H1 (cell line): ENCODE results near the gene COL25A1. TPM values are rescaled to one million over a fixed set of nuclear protein-coding genes. Genes with fewer than 3 reads are reported as not detected.

Experiments
- CTCF ChIA-PET: fragments of 300-600 bp; sonication (Branson Sonifier 250); formaldehyde crosslinking; loops from one replicate; lab custom pipeline; 2021; ENCODE audit not compliant: partially characterized antibody; lab: Charles Lee
- POLR2A ChIA-PET: fragments of 300-600 bp; sonication (Branson Sonifier 250); formaldehyde crosslinking; loops from one replicate; lab custom pipeline; 2021; ENCODE audit warnings: inconsistent platforms; ENCODE audit not compliant: partially characterized antibody; lab: Charles Lee
- DNase-seq, 2 experiments: peaks; one replicate each; pipeline versions ENCODE4 v3.0.0 to v3.0.0-alpha.2; 2010 to 2022; ENCODE audit warnings: low spot score in 2 of 2, low read depth in 1 of 2, mixed read lengths in 1 of 2
- FAIRE-seq: peaks from 2 replicates; lab custom pipeline; 2011; peaks lifted over from hg19 to GRCh38; lab: Jason Lieb, UNC
- H2AFZ ChIP-seq: 2 replicates; pipeline ENCODE4 v1.8.1; 2012; ENCODE audit warnings: low read length, inconsistent platforms
- H2AK5ac ChIP-seq: 2 replicates; pipeline ENCODE4 v1.6.1; 2013; ENCODE audit warnings: low read depth, low read length
- H2BK120ac ChIP-seq: replicated peaks from 2 replicates; pipeline ENCODE3; 2013; ENCODE audit warnings: low read depth, low read length, inconsistent platforms
- H2BK12ac ChIP-seq: 2 replicates; pipeline ENCODE4 v1.6.1; 2013; ENCODE audit warnings: low read depth, low read length
- H2BK15ac ChIP-seq: 2 replicates; pipeline ENCODE4 v1.6.1; 2013; ENCODE audit warnings: low read length
- H2BK20ac ChIP-seq: 2 replicates; pipeline ENCODE4 v1.6.1; 2013; ENCODE audit warnings: low read length
- H2BK5ac ChIP-seq: 2 replicates; pipeline ENCODE4 v1.6.1; 2013; ENCODE audit warnings: low read depth, low read length
- H3K14ac ChIP-seq: 2 replicates; pipeline ENCODE4 v1.6.1; 2013; ENCODE audit warnings: inconsistent platforms; ENCODE audit not compliant: insufficient read length
- H3K18ac ChIP-seq: 2 replicates; pipeline ENCODE4 v1.6.1; 2013; ENCODE audit warnings: low read length; ENCODE audit errors: extremely low read depth
- H3K23ac ChIP-seq: 2 replicates; pipeline ENCODE4 v1.6.1; 2013; ENCODE audit warnings: inconsistent platforms; ENCODE audit not compliant: insufficient read length
- H3K23me2 ChIP-seq: 2 replicates; pipeline ENCODE4 v1.6.1; 2013; ENCODE audit warnings: low read depth, low read length
- H3K27ac ChIP-seq: 2 replicates; pipeline ENCODE4 v1.6.1; 2011; ENCODE audit warnings: low read depth, low read length, inconsistent platforms
- H3K27me3 ChIP-seq, 4 experiments: replicated peaks in 1 of 4; 1 replicate in 1 of 4; 2 replicates in 3 of 4; pipeline versions ENCODE4 v1.6.1 to v1.8.1; 2011 to 2013; ENCODE audit warnings: low read length in 3 of 4, mild to moderate bottlenecking in 3 of 4, inconsistent platforms in 2 of 4, mixed read lengths in 2 of 4, moderate library complexity in 1 of 4; ENCODE audit not compliant: control insufficient read depth in 3 of 4, insufficient read depth in 3 of 4; ENCODE audit errors: extremely low read depth in 1 of 4
- H3K36me3 ChIP-seq, 4 experiments: 2 replicates each; pipeline versions ENCODE4 v1.6.1 to v1.8.1; 2011 to 2013; ENCODE audit warnings: mild to moderate bottlenecking in 4 of 4, low read length in 3 of 4, moderate library complexity in 2 of 4, control low read depth in 1 of 4, inconsistent platforms in 1 of 4; ENCODE audit not compliant: insufficient read depth in 4 of 4, control insufficient read depth in 2 of 4
- H3K4ac ChIP-seq: replicated peaks from 2 replicates; pipeline ENCODE3; 2013; ENCODE audit warnings: low read length, low read depth, mixed read lengths, inconsistent platforms; ENCODE audit not compliant: insufficient read length
- H3K4me1 ChIP-seq, 4 experiments: replicated peaks in 1 of 4; 1 replicate in 1 of 4; 2 replicates in 3 of 4; pipeline versions ENCODE4 v1.6.1 to v1.8.1; 2011 to 2013; ENCODE audit warnings: low read length in 3 of 4, inconsistent platforms in 2 of 4, mixed read lengths in 1 of 4; ENCODE audit not compliant: insufficient read depth in 4 of 4, control insufficient read depth in 3 of 4
- H3K4me2 ChIP-seq, 2 experiments: 2 replicates each; pipeline versions ENCODE4 v1.6.1 to v1.8.1; 2011 to 2013; ENCODE audit warnings: low read depth in 2 of 2, low read length in 2 of 2, control low read depth in 1 of 2, inconsistent platforms in 1 of 2, mild to moderate bottlenecking in 1 of 2; ENCODE audit not compliant: insufficient read depth in 1 of 2
- H3K4me3 ChIP-seq, 4 experiments: fragments of 200-600, 300-600 bp in 1 of 4; sonication (generic), shearing (Covaris generic), sonication (Bioruptor Twin) in 1 of 4; 2 replicates each; pipeline versions ENCODE4 v1.5.1 to v1.8.1; 2011 to 2016; ENCODE audit warnings: low read length in 4 of 4, low read depth in 3 of 4, control low read depth in 2 of 4, inconsistent platforms in 2 of 4, mild to moderate bottlenecking in 2 of 4, mixed read lengths in 1 of 4, moderate library complexity in 1 of 4; ENCODE audit not compliant: insufficient read depth in 2 of 4; ENCODE audit errors: extremely low read depth in 1 of 4
- H3K56ac ChIP-seq: replicated peaks from 2 replicates; pipeline ENCODE3; 2013; ENCODE audit warnings: low read depth, mild to moderate bottlenecking, mixed read lengths, low read length, inconsistent platforms; ENCODE audit not compliant: insufficient read length
- H3K79me1 ChIP-seq: 2 replicates; pipeline ENCODE4 v1.6.1; 2013; ENCODE audit warnings: low read depth, low read length, control low read depth
- H3K79me2 ChIP-seq, 2 experiments: 2 replicates each; pipeline versions ENCODE4 v1.6.1 to v1.8.1; 2012 to 2013; ENCODE audit warnings: low read length in 2 of 2, mild to moderate bottlenecking in 2 of 2, inconsistent platforms in 1 of 2; ENCODE audit not compliant: insufficient read depth in 2 of 2, control insufficient read depth in 1 of 2
- H3K9ac ChIP-seq, 4 experiments: replicated peaks in 1 of 4; 1 replicate in 1 of 4; 2 replicates in 3 of 4; pipeline versions ENCODE4 v1.6.1 to v1.8.1; 2011 to 2013; ENCODE audit warnings: low read depth in 3 of 4, low read length in 3 of 4, control low read depth in 2 of 4, mild to moderate bottlenecking in 2 of 4, moderate library complexity in 2 of 4, inconsistent platforms in 1 of 4; ENCODE audit errors: extremely low read depth in 1 of 4
- H3K9me3 ChIP-seq, 2 experiments: 2 replicates each; pipeline versions ENCODE4 v1.6.1 to v1.8.1; 2012 to 2013; ENCODE audit warnings: mild to moderate bottlenecking in 2 of 2, moderate library complexity in 2 of 2, control low read depth in 1 of 2, inconsistent platforms in 1 of 2, low read depth in 1 of 2, low read length in 1 of 2, mixed read lengths in 1 of 2; ENCODE audit not compliant: insufficient read depth in 2 of 2
- H4K20me1 ChIP-seq, 2 experiments: replicated peaks in 1 of 2; 2 replicates each; pipeline versions ENCODE3 to v1.8.1; 2011 to 2013; ENCODE audit warnings: inconsistent platforms in 2 of 2, low read length in 2 of 2, mild to moderate bottlenecking in 1 of 2; ENCODE audit not compliant: insufficient read depth in 2 of 2, control insufficient read depth in 1 of 2
- H4K5ac ChIP-seq: 2 replicates; pipeline ENCODE4 v1.6.1; 2013; ENCODE audit warnings: low read length, low read depth, mixed read lengths, inconsistent platforms; ENCODE audit not compliant: insufficient read length
- H4K8ac ChIP-seq: 2 replicates; pipeline ENCODE4 v1.8.0; 2013; ENCODE audit warnings: mild to moderate bottlenecking, moderate library complexity, low read length, inconsistent platforms; ENCODE audit not compliant: insufficient read depth; ENCODE audit errors: extremely low read depth
- H4K91ac ChIP-seq: replicated peaks from 2 replicates; pipeline ENCODE3; 2013; ENCODE audit warnings: low read length, mixed read lengths, inconsistent platforms; ENCODE audit not compliant: insufficient read length
- ASH2L ChIP-seq: fragments of 200-600, 300-600 bp; sonication (generic); IDR thresholded peaks from one replicate; pipeline ENCODE4 v1.7.1; 2017; ENCODE audit warnings: low read length
- CBX8 ChIP-seq: fragments of 300-800, 300-1000 bp; sonication (generic); IDR thresholded peaks from 2 replicates; pipeline ENCODE4 v1.7.1; 2016; ENCODE audit warnings: low read depth, low read length, borderline replicate concordance
- JUND ChIP-seq: IDR thresholded peaks from 2 replicates; pipeline ENCODE4 v1.6.1; 2011; ENCODE audit warnings: mild to moderate bottlenecking, improper control_type of control experiment, low read length
- WGBS, 2 experiments: shearing (Covaris generic) in 1 of 2; methylation state at CpG; one replicate each; pipeline versions ENCODE4 v1.1.6 to v1.1.7; 2013 to 2015; ENCODE audit warnings: low lambda C conversion rate in 2 of 2, mixed read lengths in 2 of 2, inconsistent platforms in 1 of 2, low coverage in 1 of 2, missing lambda C conversion rate in 1 of 2; ENCODE audit not compliant: insufficient replicate concordance in 2 of 2, insufficient coverage in 1 of 2, insufficient read length in 1 of 2; ENCODE audit errors: extremely low coverage in 1 of 2, missing lambda C conversion rate in 1 of 2; 5-methylcytosine and 5-hydroxymethylcytosine counted together
- polyA plus RNA-seq, 7 experiments: library from polyadenylated mRNA; depleted of rRNA in 3 of 7; stranded (reverse) in 5 of 7; unstranded in 2 of 7; fragments of >200 nt in 5 of 7; fragments of 200-250 nt in 2 of 7; gene quantifications; 1 replicate in 5 of 7; 2 replicates in 1 of 7; 4 replicates in 1 of 7; pipeline versions ENCODE4 v1.2.1 to v1.2.3, GENCODE V29; 2011 to 2013; ENCODE audit warnings: missing spikeins in 2 of 7, mixed read lengths in 2 of 7
- total RNA-seq: library from RNA; stranded (reverse); fragmentation: NEBNext Ultra II Directional; extraction: Animal tissue kit (Norgen Biotek cat#: 25700); gene quantifications from 2 replicates; pipeline ENCODE4 v1.2.1, GENCODE V29; 2021
- TF ChIP-seq, protein P1 (sequence below): IDR thresholded peaks from 2 replicates; pipeline ENCODE4 v1.6.1; 2011; ENCODE audit warnings: low read depth, mild to moderate bottlenecking, low read length; ENCODE audit not compliant: insufficient read depth

Gene COL25A1
- total and polyA plus RNA-seq, 2 of the 8 experiments (the other 6 are each of a cell fraction or from before 2014, with no cell fraction given) = 1.1 to 8.3 TPM

DNA sequence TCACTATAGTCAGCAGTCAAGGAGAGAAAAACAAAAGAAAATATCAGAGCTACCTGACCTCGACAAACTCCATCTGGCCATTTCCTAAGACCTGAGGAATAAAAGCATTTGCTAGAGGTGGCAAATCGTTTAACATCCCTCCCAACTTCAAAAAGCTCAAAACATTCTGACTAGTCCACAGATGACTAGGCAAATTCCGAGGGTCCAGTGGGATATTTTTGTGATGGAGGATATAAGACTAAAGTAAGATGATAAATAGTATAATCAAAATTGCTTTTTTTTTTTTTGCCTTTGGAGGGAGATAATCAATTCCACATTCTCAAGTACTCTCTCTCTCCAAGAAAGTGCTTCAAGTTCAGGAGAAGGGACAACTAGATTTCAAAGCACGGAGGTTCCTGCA, 420.5 kb downstream of the COL25A1 start:
- no peak overlapping the region for H3K9ac ChIP-seq
- H3K27ac ChIP-seq = no peak overlapping the region
- ChIA-PET CTCF (interaction anchor here (0.7 to 1.6 kb wide), 4 partner anchors 110 to 679 kb away, joined by 3 read pairs; no protein-coding TSS in a partner anchor), POLR2A (interaction anchor here (0.5 kb wide), 1 partner anchor 163 kb away, joined by 4 read pairs; no protein-coding TSS in a partner anchor)
- no peak overlapping the region for H3K56ac ChIP-seq
- H2AK5ac ChIP-seq = no peak overlapping the region
- no peak overlapping the region for H2AFZ ChIP-seq
- H2BK20ac ChIP-seq = no peak overlapping the region
- no peak overlapping the region for H3K23ac ChIP-seq
- H3K23me2 ChIP-seq = no peaks in the 10 kb centered on the region
- DNase-seq (no peak), FAIRE-seq (peak; percentile 36)
- H2BK5ac ChIP-seq = no peak overlapping the region
- H4K8ac ChIP-seq = no peak overlapping the region
- WGBS, 2 experiments = 90% methylated on average over 4 of the region's 4 CpGs; no CpG with 5 or more reads in 1 of the 2 experiments
- TF ChIP-seq ASH2L (no peak), JUND (no peak), CBX8 (no peak)
- TF ChIP-seq, protein P1, sequence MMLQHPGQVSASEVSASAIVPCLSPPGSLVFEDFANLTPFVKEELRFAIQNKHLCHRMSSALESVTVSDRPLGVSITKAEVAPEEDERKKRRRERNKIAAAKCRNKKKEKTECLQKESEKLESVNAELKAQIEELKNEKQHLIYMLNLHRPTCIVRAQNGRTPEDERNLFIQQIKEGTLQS = no peak
- no peaks in the 10 kb centered on the region for H3K9me3 ChIP-seq
- H4K20me1 ChIP-seq = no peaks in the 10 kb centered on the region
- no peak overlapping the region for H3K4ac ChIP-seq
- no peaks in the 10 kb centered on the region for H3K79me2 ChIP-seq
- H4K91ac ChIP-seq = no peak overlapping the region
- no peak overlapping the region for H3K14ac ChIP-seq
- no peak overlapping the region for H4K5ac ChIP-seq
- no peak overlapping the region for H3K4me2 ChIP-seq
- no peaks in the 10 kb centered on the region for H3K36me3 ChIP-seq
- H3K4me1 ChIP-seq = peaks cover 0 to 4% (median 0%) of the 10 kb centered on the region in 4 experiments; a peak in 1 of 7 replicates
- H3K79me1 ChIP-seq = no peaks in the 10 kb centered on the region
- no peak overlapping the region for H2BK12ac ChIP-seq
- H2BK15ac ChIP-seq = no peak overlapping the region
- H3K27me3 ChIP-seq = no peaks in the 10 kb centered on the region
- no peak overlapping the region for H3K4me3 ChIP-seq
- H2BK120ac ChIP-seq = no peak overlapping the region
- H3K18ac ChIP-seq = no peak overlapping the region
